Colonic mucosa (tissue), 4 donors: Measurements from ENCODE around the gene SLC5A10. TPM values are rescaled to one million over a fixed set of nuclear protein-coding genes. Genes with fewer than 3 reads are reported as not detected.

Source experiments
- DNase-seq: peaks from one replicate; pipeline ENCODE4 v3.0.0-alpha.2; 2020
- H3K27ac ChIP-seq: fragments of 200-600 bp; one replicate; pipeline ENCODE4 v1.8.0; 2021
- H3K27me3 ChIP-seq: fragments of 200-600 bp; one replicate; pipeline ENCODE4 v1.8.0; 2021
- H3K36me3 ChIP-seq: fragments of 200-600 bp; one replicate; pipeline ENCODE4 v1.8.0; 2021
- H3K4me1 ChIP-seq: fragments of 200-600 bp; one replicate; pipeline ENCODE4 v1.8.0; 2021; ENCODE audit warnings: mild to moderate bottlenecking
- H3K4me3 ChIP-seq: fragments of 200-600 bp; one replicate; pipeline ENCODE4 v1.8.0; 2021
- H3K9ac ChIP-seq, 2 donors: one replicate each; pipeline ENCODE4 v1.7.0; 2013; ENCODE audit warnings: control low read depth in 2 of 2, low read depth in 2 of 2, low read length in 2 of 2
- H3K9me3 ChIP-seq: fragments of 200-600 bp; one replicate; pipeline ENCODE4 v1.8.0; 2021
- CTCF ChIP-seq: fragments of 200-600 bp; IDR thresholded peaks from one replicate; pipeline ENCODE4 v1.8.0; 2022; ENCODE audit warnings: antibody characterized with exemption, mild to moderate bottlenecking
- intact Hi-C: fragments of 100-400 bp; cut with DNase I; formaldehyde crosslinking; loops from one replicate; pipeline ENCODE4 v1.14.1; 2022
- total RNA-seq, 2 donors: library from RNA; stranded (reverse); fragmentation: NEBNext Ultra II Directional in 1 of 2; extraction: Animal tissue kit (Norgen Biotek cat#: 25700) in 1 of 2; gene quantifications; one replicate each; pipeline ENCODE4 v1.2.1, GENCODE V29; 2021
- donor health status: healthy.
- donor health status: DM: no; HTN: no; CAD: no.
- donor health status: DM: no; HTN: no; CAD: no.

The SLC5A10 gene
- total RNA-seq, 2 donors from 2014 or later: 0.16 TPM; not detected in 1

DNA sequence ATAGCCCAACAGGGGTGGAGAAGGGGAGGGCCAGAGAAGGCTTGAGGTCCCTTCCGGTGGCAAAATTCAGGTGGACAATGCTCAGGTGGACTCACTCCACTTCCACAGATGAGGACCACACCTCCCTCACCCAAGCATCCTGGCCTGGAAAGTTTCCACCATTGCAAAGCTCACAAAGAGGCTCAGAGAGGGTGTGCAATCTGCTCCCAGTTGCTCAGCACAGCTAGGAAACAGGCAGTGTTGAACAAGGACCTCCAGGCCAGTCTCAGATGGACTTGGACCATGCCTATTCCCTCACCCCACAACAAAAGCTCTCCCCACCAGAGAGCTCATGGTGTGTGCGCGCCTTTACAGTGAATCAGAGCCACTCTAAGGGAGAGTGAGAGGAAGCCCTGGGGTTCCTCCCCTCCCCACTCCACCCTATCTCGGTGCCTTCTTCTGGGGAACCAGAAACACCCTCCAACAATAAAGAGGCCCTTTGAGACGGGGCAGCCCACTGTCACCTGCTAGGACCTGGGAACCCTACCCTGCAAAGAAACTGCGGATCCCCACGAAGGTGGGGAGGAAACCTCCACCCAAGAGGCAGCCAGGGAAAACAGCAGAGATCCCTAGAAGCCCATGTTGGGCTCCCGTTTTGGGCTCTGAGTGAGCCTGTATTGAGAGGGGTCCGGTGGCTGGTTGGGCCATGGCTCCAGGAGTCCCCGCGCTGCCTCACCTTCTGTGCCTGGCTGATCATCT is 51.0 kb downstream of the SLC5A10 start:
- peaks cover 9% of the 10 kb centered on the region for H3K4me1 ChIP-seq
- no peaks in the 10 kb centered on the region for H3K36me3 ChIP-seq
- H3K27ac ChIP-seq: peak overlapping the region; percentile 76
- no peak for TF ChIP-seq CTCF
- H3K9me3 ChIP-seq: no peaks in the 10 kb centered on the region
- peak overlapping the region; percentile 64 for H3K4me3 ChIP-seq
- intact Hi-C loops: no loop called here
- H3K9ac ChIP-seq: peak overlapping the region; percentile 48 to 81
- no peaks in the 10 kb centered on the region for H3K27me3 ChIP-seq
- no peak for DNase-seq

DNA sequence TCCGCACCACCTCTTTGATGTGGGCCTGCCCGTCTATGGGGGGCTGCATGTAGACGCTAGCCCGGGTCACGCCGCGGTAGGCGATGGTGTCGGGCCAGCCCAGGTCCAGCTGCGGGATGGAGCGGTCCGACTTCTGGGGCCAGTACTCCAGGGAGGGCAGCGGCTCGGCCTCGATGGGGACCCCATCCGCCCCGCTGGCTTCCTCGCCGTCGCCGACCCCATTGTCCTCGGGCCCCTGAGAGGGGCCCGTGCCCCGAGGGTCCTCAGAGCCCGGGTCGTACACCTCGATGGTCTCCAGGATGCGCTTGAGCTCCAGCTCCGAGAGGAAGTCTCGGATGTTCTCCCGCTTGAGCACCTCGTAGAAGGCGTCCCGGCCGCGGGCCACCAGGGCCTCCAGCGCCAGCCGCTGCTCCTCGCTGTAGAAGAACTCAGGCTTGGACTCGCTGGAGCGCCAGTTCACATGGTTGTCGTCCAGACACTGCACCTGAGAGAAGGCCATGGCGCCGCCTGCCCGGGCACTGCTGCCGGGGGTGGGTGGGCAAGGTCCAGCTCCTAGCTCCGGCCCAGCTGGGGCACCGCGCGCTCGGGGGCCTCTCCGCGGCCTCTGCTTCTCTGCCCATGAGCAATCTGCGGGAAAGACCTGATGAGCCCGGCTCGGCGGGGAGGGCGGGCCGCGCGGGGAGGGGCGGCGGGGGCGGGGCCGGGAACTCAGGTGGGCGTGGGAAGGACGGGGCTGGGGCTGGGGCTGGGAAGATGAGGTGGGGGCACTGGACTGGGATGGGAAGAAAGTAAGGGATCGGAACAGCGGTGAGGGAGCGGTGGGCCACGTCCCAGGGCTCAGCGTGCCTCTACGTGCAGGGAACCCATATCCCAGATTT is 51.8 kb downstream of the SLC5A10 start:
- Histone ChIP-seq H3K27me3 (no peaks in the 10 kb centered on the region), H3K36me3 (no peaks in the 10 kb centered on the region), H3K4me3 (peak overlapping the region; percentile 64), H3K9me3 (no peaks in the 10 kb centered on the region), H3K4me1 (peaks cover 9% of the 10 kb centered on the region), H3K9ac (peak overlapping the region; percentile 58 to 81), H3K27ac (peak overlapping the region; percentile 76)
- intact Hi-C loops: no loop called here
- peak; percentile 74 for DNase-seq
- no peak for TF ChIP-seq CTCF

DNA sequence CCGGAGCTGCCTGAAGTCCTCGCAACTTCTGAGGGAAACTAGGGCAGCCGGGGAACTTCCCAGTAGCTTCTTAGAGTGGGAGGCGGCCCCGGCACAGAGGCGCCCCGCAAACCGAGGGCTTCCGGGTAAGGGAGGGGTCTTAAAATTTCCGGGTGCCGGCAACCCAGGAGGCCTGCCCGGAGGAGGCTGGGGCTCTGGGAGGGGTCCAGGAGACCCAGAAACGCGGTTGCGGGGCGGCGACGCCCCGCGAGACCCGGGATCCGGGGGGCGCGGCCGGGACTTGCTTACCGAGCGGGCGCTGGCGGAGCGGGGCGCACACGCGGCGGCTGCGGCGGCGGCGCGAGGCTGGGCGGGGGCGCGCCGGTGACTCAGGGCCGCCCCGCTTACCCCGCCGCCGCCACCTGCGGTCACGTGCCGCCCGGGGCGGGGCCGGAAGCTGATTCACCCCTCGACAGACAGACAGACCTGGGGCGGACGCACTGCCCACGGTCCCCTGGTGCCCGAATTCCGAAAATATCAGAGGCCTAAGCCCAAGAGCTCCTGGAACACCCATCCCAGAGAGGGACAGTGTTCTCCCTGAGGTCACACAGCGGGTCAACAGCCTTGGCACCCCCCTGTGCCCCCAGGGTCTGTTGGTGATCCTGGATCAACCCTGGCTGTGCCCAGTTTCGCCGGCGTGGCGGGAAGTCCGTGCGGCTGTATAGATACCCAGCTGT is 52.6 kb downstream of the SLC5A10 start, which contains the start of gene FAM83G:
Gene FAM83G, minus strand, starts transcription at position 344 of the 716 bp plus-strand sequence. CDS start 723 bp downstream, outside the sequence.
- no peak for TF ChIP-seq CTCF
- no peaks in the 10 kb centered on the region for H3K9me3 ChIP-seq

GRCh38 chr17:19005137-19005773 is 53.3 kb downstream of the SLC5A10 start:
- Histone ChIP-seq H3K36me3 (no peaks in the 10 kb centered on the region), H3K27me3 (no peaks in the 10 kb centered on the region), H3K4me3 (peak overlapping the region; percentile 5), H3K4me1 (peaks cover 9% of the 10 kb centered on the region), H3K9ac (peak overlapping the region; percentile 58 to 67), H3K9me3 (no peaks in the 10 kb centered on the region), H3K27ac (no peak overlapping the region)
- DNase-seq: no peak
- TF ChIP-seq CTCF: no peak
- intact Hi-C loops: no loop called here

More for the DNA sequence above, 52.6 kb downstream of the SLC5A10 start, which contains the start of gene FAM83G:
- Histone ChIP-seq H3K36me3 (no peaks in the 10 kb centered on the region), H3K4me3 (peak within 1 kb of the TSS; percentile 64), H3K27ac (peak within 1 kb of the TSS; percentile 76), H3K27me3 (no peaks in the 10 kb centered on the region), H3K9ac (peak within 1 kb of the TSS; percentile 58 to 81), H3K4me1 (peaks cover 9% of the 10 kb centered on the region)
- intact Hi-C loops: no loop called here
- peak; percentile 93 for DNase-seq
